ENCODE measurements around the gene ELOF1. TPM values are rescaled to one million over a fixed set of nuclear protein-coding genes. Genes with fewer than 3 reads are reported as not detected.
"Not testable (repeated sequence)": the region's sequence is repeated elsewhere in the genome, so short reads cannot be mapped to it uniquely, and the experiment has no call there.

Gene ELOF1
- 183 TPM for polyA plus RNA-seq

DNA sequence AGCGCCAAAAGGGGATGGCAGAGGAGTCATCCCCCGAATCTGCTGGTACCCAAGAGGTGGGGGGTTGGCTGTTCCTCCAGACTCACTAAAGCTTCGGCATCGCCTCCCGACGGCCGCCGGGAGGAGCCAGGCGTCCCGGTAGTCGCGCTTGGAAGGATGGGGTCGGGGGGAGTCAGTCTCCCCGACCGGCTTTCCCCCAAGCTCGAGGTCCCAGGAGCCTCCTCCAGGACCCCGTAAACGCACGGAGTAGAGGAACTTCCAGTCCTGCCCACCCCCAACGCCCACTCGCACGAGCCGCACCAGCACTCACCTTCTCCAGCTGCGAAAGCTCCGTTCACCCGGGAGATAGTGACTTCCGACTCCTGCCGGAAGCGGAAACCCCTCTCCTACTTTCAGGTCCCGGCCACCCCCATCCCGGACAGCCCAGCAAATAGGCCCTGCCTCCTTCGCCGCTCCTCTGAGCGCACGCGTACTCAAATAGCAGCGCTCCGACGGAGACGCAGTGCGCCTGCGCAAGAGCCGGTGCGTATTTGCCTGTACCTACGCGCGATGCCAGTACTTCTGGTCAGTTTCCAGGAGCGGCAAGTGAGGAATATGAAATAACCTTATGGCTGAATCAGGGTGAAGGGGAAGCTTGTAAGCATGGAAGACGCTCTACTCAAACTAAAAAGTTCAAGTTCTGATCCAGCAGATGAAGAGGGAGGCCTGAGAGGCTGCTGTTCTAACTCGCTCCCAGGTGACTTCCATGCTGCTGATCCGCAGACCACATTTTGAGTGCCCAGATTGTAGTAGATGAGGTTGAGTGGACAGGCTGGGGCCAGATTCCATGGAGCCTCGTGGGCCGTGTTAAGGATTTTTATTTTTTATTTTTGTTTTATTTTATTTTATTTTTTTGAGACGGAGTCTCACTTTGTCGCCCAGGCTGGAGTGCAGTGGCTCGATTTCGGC lies at the start of gene ELOF1:
ELOF1 (minus strand) TSS at position 350 of the 948 bp plus-strand sequence. CDS start 4,883 bp downstream, outside the sequence.
- Mint-ChIP-seq H3K4me1 (peaks cover 46 to 48% (median 48%) of the 10 kb centered on the region in 3 donors), H3K9me3 (no peaks in the 10 kb centered on the region), H3K36me3 (peaks cover 3% of the 10 kb centered on the region), H3K27ac (peak within 1 kb of the TSS; percentile 90 to 98 (median 91)), H3K27me3 (no peaks in the 10 kb centered on the region), H3K4me3 (peak within 1 kb of the TSS; percentile 92 to 99 (median 99))

DNA sequence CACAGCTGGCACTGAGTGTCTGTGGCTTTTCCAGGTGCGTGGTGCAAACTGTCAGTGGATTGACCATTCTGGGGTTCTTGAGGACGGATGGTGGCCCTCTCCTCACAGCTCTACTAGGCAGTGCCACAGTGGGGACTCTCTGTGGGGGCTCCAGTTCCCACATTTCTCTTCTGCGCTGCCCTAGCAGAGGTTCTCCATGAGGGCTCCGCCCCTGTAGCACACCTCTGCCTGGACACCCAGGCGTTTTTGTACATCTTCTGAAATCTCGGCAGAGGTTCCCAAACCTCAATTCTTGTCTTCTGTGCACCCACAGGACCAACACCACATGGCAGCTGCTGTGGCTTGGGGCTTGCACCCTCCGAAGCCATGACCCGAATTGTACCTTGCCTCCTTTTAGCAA lies 47.5 kb upstream of the ELOF1 start:
- Mint-ChIP-seq H3K4me1 (peaks cover 0 to 13% (median 8%) of the 10 kb centered on the region in 3 donors), H3K9me3 (peaks cover 5 to 11% (median 7%) of the 10 kb centered on the region in 3 donors), H3K27me3 (no peaks in the 10 kb centered on the region), H3K27ac (no peak overlapping the region), H3K36me3 (peaks cover 22% of the 10 kb centered on the region), H3K4me3 (no peak overlapping the region)

DNA sequence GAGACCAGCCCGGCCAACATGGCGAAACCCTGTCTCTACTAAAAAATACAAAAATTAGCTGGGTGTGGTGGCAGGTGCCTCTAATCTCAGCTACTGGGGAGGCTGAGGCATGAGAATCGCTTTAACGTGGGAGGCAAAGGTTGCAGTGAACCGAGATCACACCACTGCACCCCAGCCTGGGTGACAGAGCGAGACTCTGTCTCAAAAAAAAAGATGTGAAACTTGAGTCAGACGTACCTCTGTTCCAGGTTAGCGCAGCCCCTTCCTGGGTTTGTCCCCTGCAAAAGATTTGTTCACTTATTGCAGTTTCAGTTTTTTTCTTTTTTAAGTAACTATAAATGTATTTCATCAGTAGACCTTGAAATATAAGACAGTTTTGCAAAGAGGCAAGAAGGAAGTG lies 40.7 kb upstream of the ELOF1 start:
- H3K36me3 Mint-ChIP-seq, result peaks cover 10% of the 10 kb centered on the region
- peak overlapping the region in 2 of 4 donors; percentile 17 to 65 for H3K4me3 Mint-ChIP-seq
- H3K27me3 Mint-ChIP-seq, H3K27ac Mint-ChIP-seq, H3K9me3 Mint-ChIP-seq: not testable (repeated sequence)
- H3K4me1 Mint-ChIP-seq, result peaks cover 19 to 27% (median 24%) of the 10 kb centered on the region in 3 donors

DNA sequence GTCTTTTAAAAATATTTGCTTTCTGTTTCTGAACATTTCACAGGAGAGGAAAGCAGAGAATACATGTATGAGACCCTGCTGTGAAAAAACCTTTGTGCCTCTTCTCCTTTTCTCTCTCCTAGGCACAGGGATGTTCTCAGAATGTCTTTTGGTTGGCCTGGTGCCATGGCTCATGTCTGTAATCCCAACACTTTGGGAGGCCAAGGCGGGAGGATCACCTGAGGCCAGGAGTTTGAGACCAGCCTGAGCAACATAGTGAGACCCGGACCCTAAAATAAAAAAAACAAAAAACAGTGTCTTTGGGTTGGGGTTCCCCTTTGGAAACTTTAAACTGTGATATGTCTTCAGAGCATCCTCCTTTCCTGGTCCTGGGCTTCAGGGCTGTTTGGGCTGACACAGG lies 39.7 kb upstream of the ELOF1 start:
- no peaks in the 10 kb centered on the region for H3K27me3 Mint-ChIP-seq
- H3K27ac Mint-ChIP-seq, result peak overlapping the region in 2 of 3 donors; percentile 42 to 64
- peak overlapping the region; percentile 44 to 85 (median 78) for H3K4me3 Mint-ChIP-seq
- H3K36me3 Mint-ChIP-seq, result peaks cover 6% of the 10 kb centered on the region
- H3K4me1 Mint-ChIP-seq, result peaks cover 19 to 27% (median 24%) of the 10 kb centered on the region in 3 donors
- peaks cover 0 to 1% (median 0%) of the 10 kb centered on the region in 3 donors for H3K9me3 Mint-ChIP-seq

DNA sequence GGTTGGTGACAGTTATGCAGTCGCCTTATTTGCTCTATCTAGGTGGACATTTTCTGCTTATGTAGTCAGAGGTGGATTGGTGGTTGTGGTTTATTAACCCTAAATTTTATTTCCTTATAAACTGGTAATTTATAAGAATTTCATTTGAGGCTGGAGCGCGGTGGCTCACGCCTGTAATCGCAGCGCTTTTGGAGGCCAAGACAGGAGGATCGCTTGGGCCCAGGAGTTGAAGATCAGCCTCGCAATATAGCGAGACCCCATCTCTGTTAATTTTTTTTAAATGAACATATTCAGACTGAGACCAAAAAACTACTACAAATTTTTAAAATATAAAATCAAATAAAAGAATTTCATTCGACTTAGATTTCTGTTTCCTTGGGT lies 39.1 kb upstream of the ELOF1 start:
- peaks cover 19 to 27% (median 24%) of the 10 kb centered on the region in 3 donors for H3K4me1 Mint-ChIP-seq

DNA sequence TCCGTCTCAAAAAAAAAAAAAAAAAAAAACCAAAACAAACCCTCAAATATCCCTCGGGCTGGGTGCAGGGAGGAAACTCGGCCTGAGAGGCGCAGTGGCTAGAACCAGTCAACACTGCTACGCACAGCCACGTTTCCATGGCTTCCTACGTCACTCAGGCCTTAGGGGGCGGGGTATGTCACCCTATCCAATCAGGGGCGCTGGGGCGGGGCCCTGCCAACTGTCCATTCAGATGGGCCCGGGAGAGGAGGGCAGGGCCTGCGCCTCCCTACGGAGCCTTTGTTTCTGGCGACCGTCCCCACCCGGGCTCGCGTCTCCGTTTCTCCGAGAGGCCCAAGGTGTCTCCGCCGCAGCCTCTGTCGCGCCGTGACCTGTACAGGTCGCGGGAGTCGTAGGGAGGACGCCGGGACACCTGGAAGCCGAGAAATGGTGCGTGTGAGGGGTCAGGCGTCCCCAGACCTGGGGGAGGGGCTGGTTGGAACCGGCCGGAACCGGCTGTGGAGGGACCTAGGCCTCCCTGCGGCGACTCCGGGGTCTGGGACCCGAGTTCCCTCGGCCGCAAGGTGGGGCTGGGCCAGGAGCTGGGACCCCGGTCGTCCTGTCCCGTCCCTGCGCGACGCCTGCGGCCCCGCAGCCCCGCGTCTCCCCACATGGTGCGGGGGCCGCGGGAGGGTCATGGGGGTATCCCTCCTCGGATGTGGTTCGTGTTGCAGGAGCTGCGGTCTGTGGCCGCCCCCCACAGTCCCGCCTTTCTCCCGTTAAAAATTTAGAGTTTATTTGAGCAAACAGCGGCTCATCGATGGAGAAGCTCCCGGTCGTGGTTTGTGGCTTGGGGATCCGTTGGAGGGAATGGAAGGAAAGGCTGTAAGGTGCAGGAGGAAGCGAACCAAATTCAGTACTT lies 38.4 kb upstream of the ELOF1 start, which contains the start of gene ZNF627:
ZNF627 (plus strand) TSS at position 282 of the 901 bp plus-strand sequence; CDS start at position 427, 145 bp downstream.
- Mint-ChIP-seq H3K4me1 (peaks cover 19 to 24% (median 21%) of the 10 kb centered on the region in 3 donors), H3K9me3 (peaks cover 0 to under 1% (median 0%) of the 10 kb centered on the region in 3 donors)

More for the DNA sequence above, 39.1 kb upstream of the ELOF1 start:
- H3K36me3 Mint-ChIP-seq, result peaks cover 6% of the 10 kb centered on the region
- H3K27ac Mint-ChIP-seq, result peak overlapping the region in 2 of 3 donors; percentile 66 to 98
- H3K9me3 Mint-ChIP-seq, result peaks cover 0 to 1% (median 0%) of the 10 kb centered on the region in 3 donors
- H3K4me3 Mint-ChIP-seq, result peak overlapping the region; percentile 84 to 97 (median 85)
- no peaks in the 10 kb centered on the region for H3K27me3 Mint-ChIP-seq

DNA sequence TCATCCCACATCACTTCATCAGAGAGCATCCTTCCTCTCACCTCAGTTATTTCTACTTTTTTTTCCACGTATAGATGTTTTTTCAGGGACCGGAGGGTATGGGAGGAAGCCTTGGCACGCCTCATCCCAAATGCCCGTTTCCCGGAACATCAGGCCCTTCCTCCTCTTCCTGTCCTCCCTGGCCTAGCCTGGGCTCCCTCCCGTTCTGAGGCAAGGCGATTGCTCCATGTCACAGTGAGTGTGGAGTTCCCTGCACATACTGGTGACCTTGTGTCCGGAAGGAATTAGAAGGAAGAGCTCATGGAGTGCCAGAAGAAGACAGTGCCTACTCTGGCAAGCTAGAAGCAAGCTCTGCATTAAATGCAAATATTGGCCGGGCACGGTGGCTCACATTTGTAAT lies 37.1 kb upstream of the ELOF1 start:
- H3K9me3 Mint-ChIP-seq, result no peaks in the 10 kb centered on the region
- no peaks in the 10 kb centered on the region for H3K27me3 Mint-ChIP-seq
- H3K4me3 Mint-ChIP-seq, result peak overlapping the region; percentile 39 to 85 (median 64)
- H3K4me1 Mint-ChIP-seq, result peaks cover 16 to 21% (median 19%) of the 10 kb centered on the region in 3 donors
- H3K27ac Mint-ChIP-seq, result peak overlapping the region in 2 of 3 donors; percentile 39 to 80
- H3K36me3 Mint-ChIP-seq, result peaks cover 4% of the 10 kb centered on the region

More for the DNA sequence above, 38.4 kb upstream of the ELOF1 start, which contains the start of gene ZNF627:
- Mint-ChIP-seq H3K36me3 (peaks cover 4% of the 10 kb centered on the region), H3K4me3 (peak within 1 kb of the TSS; percentile 85 to 97 (median 90)), H3K27me3 (no peaks in the 10 kb centered on the region), H3K27ac (peak within 1 kb of the TSS; percentile 80 to 98 (median 92))

DNA sequence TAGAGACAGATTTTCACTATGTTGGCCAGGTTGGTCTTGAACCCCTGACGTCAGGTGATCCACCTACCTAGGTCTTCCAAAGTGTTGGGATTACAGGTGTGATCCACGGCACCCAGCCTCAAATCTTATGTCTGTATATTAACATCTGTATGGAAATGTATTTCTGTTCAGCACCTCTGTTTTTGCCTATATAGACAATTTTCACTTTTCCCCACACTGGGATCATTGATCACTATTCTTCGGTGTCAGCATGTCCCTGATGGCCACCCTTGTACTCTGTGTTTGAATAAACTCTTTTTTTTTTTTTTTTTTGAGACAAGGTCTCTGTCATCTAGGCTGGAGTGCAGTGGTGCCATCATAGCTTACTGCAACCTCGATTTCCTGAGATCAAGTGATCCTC lies 35.1 kb upstream of the ELOF1 start:
- Mint-ChIP-seq H3K36me3 (peaks cover 4% of the 10 kb centered on the region), H3K27me3 (no peaks in the 10 kb centered on the region), H3K4me1 (peaks cover 7 to 11% (median 9%) of the 10 kb centered on the region in 3 donors), H3K4me3 (no peak overlapping the region), H3K9me3 (no peaks in the 10 kb centered on the region), H3K27ac (peak overlapping the region in 1 of 3 donors; percentile 53)

DNA sequence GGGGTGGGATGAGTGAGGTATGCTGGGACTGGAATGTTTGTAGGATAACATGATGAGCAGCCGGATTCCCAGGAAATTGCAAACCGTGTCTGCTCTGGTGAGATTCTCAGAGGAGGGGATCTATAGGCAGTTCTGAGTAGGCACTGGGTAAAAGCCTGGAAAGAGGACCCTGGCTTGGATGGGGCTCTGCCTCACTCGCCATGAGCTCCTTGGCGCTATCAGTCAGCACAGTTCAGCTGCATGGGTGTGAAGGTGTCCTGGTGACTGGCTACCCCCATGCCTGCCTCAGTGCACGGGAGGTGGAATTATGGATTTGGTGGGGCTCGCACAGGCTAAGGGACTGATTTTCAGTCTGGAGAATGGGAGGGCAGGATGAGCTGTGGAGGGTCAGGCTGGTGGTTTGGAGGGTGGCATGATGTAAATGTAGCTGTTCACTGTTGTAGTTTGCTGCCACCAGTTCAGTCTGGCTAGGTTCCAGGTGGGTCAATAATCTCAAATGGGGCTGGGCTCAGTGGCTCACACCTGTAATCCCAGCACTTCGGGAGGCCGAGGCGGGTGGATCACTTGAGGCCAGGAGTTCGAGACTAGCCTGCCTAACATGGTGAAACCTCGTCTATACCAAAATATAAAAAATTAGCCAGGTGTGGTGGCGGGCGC lies 29.1 kb upstream of the ELOF1 start:
- Mint-ChIP-seq H3K9me3 (peaks cover 0 to 2% (median 0%) of the 10 kb centered on the region in 3 donors), H3K4me3 (peak overlapping the region in 1 of 4 donors; percentile 60), H3K27ac (peak overlapping the region in 2 of 3 donors; percentile 39 to 58), H3K4me1 (peaks cover 16 to 26% (median 25%) of the 10 kb centered on the region in 3 donors), H3K36me3 (peaks cover 2% of the 10 kb centered on the region), H3K27me3 (no peaks in the 10 kb centered on the region)

DNA sequence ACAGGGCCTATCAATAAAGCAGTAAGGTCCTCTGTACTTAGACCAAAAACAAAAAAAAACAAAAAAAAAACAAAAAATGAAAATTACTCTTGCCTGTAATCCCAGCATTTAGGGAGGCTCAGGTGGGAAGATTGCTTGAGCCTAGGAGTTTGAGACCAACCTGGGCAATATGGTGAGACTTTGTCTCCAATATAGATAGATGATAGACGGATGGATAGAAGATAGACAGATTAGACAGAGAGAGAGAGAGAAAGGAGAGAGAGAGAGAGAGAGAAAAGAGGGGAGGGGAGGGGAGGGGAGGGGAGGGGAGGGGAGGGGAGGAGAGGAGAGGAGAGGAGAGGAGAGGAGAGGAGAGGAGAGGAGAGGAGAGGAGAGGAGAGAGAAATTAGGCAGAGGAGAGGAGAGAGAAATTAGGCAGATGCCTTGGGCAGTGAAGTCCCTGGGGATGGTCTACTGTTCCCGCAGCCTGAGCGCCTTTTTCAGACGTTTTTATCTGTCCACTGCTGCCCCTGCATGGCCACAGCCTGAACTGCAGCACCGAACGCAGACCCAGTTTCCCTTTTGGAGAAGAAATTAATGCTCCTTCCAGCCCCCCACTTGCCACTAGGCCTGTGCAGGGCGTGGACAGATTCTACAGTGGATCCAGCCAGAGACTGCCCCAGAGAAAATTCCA lies 28.4 kb upstream of the ELOF1 start:
- peak overlapping the region in 2 of 4 donors; percentile 9 to 60 for H3K4me3 Mint-ChIP-seq
- H3K27ac Mint-ChIP-seq, result peak overlapping the region; percentile 39 to 58 (median 55)
- H3K36me3 Mint-ChIP-seq, result peaks cover 2% of the 10 kb centered on the region
- no peaks in the 10 kb centered on the region for H3K27me3 Mint-ChIP-seq
- peaks cover 0 to 2% (median 0%) of the 10 kb centered on the region in 3 donors for H3K9me3 Mint-ChIP-seq
- peaks cover 16 to 26% (median 25%) of the 10 kb centered on the region in 3 donors for H3K4me1 Mint-ChIP-seq

DNA sequence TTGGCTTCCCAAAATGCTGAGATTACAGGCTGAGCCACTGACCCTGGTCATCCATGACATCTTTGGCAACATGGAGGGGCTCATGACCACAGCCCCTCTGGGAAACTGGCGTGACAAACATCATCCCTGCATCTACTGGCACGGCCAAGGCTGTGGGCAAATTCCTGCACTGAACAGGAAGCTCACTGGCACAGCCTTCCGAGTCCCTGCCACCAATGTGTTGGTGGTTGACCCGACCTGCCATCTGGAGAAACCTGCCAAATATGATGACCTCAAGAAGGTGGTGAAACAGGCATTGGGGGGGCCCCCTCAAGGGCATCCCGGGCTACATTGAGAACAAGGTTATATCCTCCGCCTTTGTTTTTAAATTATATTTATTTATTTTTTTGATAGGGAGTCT lies 27.3 kb upstream of the ELOF1 start:
- Mint-ChIP-seq H3K9me3 (peaks cover 0 to 2% (median 0%) of the 10 kb centered on the region in 3 donors), H3K27me3 (no peaks in the 10 kb centered on the region), H3K4me1 (peaks cover 25 to 33% (median 31%) of the 10 kb centered on the region in 3 donors), H3K4me3 (peak overlapping the region in 1 of 4 donors; percentile 8), H3K36me3 (peaks cover 2% of the 10 kb centered on the region), H3K27ac (no peak overlapping the region)

DNA sequence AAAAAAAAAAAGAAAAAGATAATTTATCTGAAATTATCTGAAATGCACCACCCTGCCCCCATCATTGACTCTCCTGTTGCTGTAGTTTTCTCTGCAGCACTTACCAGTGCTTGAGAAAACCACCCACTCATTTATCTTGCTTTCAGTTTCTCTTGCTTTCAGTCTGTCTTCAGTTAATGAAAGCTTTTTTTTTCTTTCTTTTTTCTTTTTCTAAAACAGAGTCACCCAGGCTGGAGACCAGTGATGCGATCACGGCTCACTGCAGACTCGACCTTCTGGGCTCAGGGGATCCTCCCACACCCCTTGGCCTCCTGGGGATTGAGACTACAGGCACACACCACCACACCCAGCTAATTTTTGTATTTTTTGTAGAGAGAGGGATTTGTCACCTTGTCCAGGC lies 22.7 kb upstream of the ELOF1 start:
- H3K9me3 Mint-ChIP-seq, result peaks cover 0 to 2% (median 0%) of the 10 kb centered on the region in 3 donors
- no peaks in the 10 kb centered on the region for H3K36me3 Mint-ChIP-seq
- H3K27me3 Mint-ChIP-seq, result no peaks in the 10 kb centered on the region
- peak overlapping the region; percentile 69 to 90 (median 79) for H3K4me3 Mint-ChIP-seq
- peak overlapping the region; percentile 88 to 94 (median 91) for H3K27ac Mint-ChIP-seq
- peaks cover 28 to 42% (median 32%) of the 10 kb centered on the region in 3 donors for H3K4me1 Mint-ChIP-seq

DNA sequence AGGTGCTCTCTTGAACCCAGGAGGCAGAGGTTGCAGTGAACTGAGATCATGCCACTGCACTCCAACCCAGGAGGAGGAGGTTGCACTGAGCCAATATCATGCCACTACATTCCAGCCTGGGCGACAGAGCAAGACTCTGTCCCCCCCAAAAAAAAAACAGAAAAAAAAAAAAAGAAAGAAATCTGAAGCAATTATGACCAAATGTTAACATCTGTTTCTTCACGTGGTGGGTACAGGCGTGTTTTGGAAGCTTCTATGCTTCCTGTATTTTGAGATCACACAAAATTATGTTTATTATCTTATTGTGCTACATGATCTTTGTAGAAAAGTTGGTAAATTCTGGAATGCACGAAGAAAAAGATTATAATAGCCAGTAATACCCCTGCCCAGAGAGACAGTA lies 21.1 kb upstream of the ELOF1 start:
- peak overlapping the region; percentile 78 to 92 (median 85) for H3K4me3 Mint-ChIP-seq

More for the DNA sequence above, 21.1 kb upstream of the ELOF1 start:
- H3K36me3 Mint-ChIP-seq, result no peaks in the 10 kb centered on the region
- no peaks in the 10 kb centered on the region for H3K27me3 Mint-ChIP-seq
- peaks cover 33 to 46% (median 35%) of the 10 kb centered on the region in 3 donors for H3K4me1 Mint-ChIP-seq
- peaks cover 0 to 2% (median 0%) of the 10 kb centered on the region in 3 donors for H3K9me3 Mint-ChIP-seq
- H3K27ac Mint-ChIP-seq, result peak overlapping the region; percentile 85 to 91 (median 88)
